ENCODE data around the gene RAD50. TPM values are rescaled to one million over a fixed set of nuclear protein-coding genes. Genes with fewer than 3 reads are reported as not detected.

The RAD50 gene
- total RNA-seq, 2 donors from 2014 or later = 35.9 to 36.3 TPM

- intact Hi-C loops (cut with DNase I, micrococcal nuclease) = no loop called here
- no peak for DNase-seq
- no peak for ATAC-seq
Measured at GRCh38 chr5:132667761-132668705, 111.3 kb downstream of the RAD50 start.

DNA sequence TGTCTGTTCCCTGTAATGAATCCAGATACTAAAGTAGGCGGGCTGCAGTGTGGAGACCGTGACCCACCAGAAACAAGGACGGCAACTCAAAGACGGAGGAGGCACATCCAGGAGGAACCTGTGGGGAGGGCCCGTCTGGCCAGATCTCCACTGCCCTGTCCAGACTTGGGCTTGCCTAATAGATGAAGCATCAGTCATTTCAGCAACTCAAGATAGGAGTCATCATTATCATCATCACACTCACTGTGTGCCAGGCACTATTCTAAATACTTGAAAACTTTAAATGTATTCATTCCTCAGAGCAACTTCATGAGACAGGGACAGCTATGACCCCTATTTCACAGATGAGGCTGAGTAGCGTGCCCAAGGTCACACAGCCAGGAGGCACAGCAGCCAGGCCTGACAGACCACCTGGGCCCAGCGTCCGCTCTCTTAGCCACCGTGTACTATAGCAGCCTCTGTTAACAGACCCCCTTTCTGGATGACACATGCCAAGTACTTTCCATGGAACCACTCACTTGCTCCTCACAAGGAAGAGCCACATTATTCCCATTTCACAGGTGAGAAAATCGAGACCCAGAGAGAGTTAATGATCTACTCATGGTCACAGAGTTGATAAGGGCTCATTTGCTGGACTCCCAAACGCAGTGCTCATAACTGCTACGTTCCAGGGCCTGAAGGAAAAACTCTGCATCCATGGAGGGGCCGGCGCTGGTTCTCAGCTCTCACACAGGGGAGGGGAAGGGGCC is 112.1 kb downstream of the RAD50 start:
- ATAC-seq (no peak), DNase-seq (no peak)
- intact Hi-C loops (cut with DNase I, micrococcal nuclease) = no loop called here

DNA sequence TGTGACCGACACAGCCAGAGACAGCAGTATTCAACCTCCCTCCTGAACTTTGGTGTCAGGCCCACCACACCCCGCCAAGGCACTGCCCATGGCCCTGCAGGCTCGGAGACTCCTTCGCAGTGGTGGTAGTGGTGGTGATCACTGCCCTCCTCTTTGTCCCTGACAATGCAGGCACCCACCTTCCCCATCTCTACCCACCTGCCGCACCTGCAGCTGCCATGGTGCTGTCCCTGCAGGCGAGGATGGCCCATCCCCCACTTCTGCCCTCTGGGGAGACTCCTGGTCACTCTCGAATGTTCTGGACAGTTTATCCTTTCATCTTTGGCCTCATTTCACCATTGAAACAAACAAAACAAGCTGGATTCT is 112.7 kb downstream of the RAD50 start:
- DNase-seq = no peak
- intact Hi-C loops (cut with DNase I, micrococcal nuclease) = no loop called here
- no peak for ATAC-seq

DNA sequence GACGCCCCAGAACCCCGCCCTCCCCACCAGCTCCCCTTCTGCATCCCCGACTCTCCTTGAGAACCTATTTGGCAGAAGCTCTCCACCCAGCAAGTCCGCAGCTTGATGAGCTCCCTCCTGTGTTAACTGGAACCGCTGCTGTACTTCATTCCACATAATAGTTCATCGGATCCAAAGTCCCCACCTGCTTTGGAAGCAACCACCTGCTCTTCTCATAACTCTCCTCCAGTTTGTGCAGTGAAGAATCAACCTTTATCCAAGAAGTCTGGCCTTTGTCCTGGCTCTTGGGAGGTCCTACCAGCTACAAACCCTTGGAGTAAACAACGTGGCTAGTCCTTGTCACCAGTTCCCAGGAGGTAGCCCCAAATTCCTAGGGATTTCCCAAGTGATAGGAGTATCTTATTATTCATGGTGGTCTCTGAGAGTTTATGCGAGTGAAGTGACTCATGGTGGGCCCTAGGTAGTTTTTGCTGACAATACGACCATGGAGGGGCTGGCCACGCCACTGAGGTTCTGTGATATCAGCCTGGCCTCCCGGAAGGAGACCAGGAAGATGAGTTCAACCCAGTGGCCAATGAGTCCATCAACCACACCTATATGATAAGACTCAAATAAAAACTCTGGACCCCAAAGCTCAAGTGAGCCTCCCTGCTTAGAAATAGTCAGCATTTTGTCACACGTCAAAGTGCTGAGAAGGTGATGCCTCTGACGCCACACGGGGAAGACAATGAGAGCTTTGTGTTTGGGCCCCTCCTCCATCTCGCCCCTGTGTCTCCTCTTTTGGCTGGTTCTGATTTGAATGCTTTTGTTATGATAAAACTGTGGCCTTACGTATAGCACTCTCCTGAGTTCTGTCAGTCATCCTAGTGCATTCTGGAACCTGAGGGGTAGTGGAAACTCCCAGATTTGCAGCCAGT is 113.4 kb downstream of the RAD50 start:
- ATAC-seq (no peak), DNase-seq (no peak)
- intact Hi-C loops (cut with DNase I, micrococcal nuclease) = no loop called here

GRCh38 chr5:132671000-132671399 is 114.2 kb downstream of the RAD50 start:
- intact Hi-C loops (cut with DNase I, micrococcal nuclease) = no loop called here
- no peak for ATAC-seq
- no peak for DNase-seq

DNA sequence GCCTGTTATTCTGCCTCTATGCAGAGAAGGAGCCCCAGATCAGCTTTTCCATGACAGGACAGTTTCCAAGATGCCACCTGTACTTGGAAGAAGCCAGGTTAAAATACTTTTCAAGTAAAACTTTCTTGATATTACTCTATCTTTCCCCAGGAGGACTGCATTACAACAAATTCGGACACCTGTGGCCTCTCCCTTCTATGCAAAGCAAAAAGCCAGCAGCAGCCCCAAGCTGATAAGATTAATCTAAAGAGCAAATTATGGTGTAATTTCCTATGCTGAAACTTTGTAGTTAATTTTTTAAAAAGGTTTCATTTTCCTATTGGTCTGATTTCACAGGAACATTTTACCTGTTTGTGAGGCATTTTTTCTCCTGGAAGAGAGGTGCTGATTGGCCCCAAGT is 116.7 kb downstream of the RAD50 start:
- DNase-seq = no peak
- intact Hi-C loops (cut with DNase I, micrococcal nuclease) = no loop called here
- ATAC-seq = no peak

GRCh38 chr5:132673939-132674630 is 117.3 kb downstream of the RAD50 start, which contains the start of gene IL4:
Gene IL4, plus strand, starts transcription at chr5:132673989. Its CDS starts 62 bp downstream, at chr5:132674051.
- ATAC-seq = no peak
- no peak for DNase-seq
- intact Hi-C loops (cut with DNase I, micrococcal nuclease) = no loop called here

GRCh38 chr5:132674671-132675506 is 118.1 kb downstream of the RAD50 start:
- ATAC-seq (no peak), DNase-seq (no peak)
- intact Hi-C loops (cut with DNase I, micrococcal nuclease) = no loop called here

- intact Hi-C loops (cut with DNase I, micrococcal nuclease) = no loop called here
- DNase-seq (no peak), ATAC-seq (no peak)
Measured at GRCh38 chr5:132675936-132676689, 119.3 kb downstream of the RAD50 start.

DNA sequence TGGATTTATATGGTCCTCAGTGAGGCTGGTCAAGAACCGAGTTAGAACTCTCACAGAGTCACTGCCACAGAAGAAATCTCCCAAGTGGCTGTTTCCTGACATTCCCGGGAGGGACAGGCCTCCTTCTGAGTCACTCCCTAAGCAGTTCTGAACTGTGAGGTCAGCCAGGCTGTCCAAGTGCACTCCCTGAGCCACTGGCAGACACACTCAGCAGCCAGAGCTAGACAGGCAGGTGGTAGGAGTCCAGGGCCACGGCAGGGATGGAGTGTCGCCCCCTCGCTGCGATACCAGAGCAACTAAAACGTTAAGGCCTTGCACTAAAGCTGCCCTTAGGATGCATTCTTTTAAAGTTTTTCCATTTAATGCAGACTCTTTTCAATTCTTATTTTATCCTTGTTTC is 120.4 kb downstream of the RAD50 start:
- peak; percentile 72 for ATAC-seq
- no peak for DNase-seq
- intact Hi-C loops (cut with DNase I, micrococcal nuclease) = no loop called here

DNA sequence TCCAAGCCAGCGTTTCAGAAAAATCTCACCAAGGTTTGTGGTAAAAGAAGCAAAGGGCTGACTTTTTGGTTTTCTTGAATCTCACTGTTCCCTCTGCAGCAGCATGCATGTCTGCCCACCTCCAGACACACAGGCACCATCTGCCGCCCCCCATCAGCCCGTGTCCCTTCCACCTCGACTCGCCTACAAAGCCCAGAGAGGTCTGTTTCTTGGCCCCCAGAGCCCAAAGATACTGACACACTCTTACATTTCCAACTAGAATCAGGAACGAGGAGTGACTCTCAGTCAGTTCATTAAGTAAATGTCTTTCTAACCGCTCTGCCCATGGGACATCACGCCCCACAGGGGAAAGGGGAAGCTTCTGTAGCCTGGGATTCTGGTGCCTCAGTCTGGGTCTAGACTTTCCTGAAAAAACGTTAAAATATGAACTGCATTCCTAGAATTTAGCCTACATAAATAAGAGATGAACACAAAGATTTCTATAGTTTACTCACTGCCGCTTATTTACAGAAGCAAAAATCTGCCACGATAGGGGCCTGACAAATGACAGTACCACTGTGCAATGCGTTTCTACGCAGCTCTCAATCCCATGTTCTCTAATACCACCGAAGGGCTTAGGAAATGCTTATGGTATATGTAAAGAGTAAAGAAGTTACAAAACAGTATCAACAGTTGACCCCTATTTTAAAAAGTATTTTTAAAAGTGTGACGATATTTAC is 121.1 kb downstream of the RAD50 start:
- DNase-seq (no peak), ATAC-seq (no peak)
- intact Hi-C loops (cut with DNase I, micrococcal nuclease) = no loop called here

- intact Hi-C loops (cut with DNase I, micrococcal nuclease) = no loop called here
- ATAC-seq (no peak), DNase-seq (no peak)
Measured at GRCh38 chr5:132678735-132679134, 122.0 kb downstream of the RAD50 start.

DNA sequence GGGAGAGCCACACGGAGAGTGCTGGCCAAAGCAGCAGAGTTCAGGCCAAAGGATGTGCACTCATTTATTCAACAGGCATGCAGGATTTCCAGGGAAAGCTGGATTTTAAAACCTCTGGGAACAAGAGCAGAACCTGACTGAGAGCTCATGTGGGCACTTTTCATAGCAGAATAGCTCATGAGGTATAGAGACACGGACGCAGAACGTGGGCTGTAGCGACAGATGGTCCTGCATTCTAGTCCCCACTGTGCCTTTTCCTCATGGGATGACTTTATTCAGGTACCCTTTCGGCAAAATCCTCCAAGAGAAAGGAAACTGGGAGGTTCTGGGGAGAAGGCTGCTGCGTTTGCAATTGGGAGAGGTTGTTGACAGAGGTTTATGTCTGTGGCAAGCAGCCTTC is 122.4 kb downstream of the RAD50 start:
- intact Hi-C loops (cut with DNase I, micrococcal nuclease) = no loop called here
- ATAC-seq = no peak
- no peak for DNase-seq

DNA sequence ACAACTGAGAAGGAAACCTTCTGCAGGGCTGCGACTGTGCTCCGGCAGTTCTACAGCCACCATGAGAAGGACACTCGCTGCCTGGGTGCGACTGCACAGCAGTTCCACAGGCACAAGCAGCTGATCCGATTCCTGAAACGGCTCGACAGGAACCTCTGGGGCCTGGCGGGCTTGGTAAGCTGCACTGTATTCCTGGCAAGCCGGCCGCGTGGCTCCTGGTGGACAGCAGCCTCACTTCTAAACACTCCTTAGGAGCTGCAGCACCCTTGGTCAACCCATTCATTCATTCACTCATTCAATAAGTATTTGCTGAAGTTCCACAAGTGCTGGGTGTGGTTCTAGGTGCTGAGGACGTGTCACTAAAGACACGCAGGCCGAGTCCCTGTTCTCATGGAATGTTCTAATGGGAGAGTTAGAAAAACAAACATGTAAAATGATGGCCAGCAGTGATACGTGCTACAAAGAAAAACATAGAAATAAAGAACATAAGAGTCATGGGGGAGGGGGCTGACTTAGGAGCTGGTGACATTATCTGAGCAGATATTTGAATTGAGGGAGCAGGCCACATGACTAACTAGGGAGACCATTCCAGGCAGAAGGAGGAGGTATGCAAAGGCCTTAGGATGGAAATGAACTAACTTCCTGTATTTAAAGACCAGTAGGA is 123.1 kb downstream of the RAD50 start:
- DNase-seq = no peak
- intact Hi-C loops (cut with DNase I, micrococcal nuclease) = no loop called here
- ATAC-seq = no peak

DNA sequence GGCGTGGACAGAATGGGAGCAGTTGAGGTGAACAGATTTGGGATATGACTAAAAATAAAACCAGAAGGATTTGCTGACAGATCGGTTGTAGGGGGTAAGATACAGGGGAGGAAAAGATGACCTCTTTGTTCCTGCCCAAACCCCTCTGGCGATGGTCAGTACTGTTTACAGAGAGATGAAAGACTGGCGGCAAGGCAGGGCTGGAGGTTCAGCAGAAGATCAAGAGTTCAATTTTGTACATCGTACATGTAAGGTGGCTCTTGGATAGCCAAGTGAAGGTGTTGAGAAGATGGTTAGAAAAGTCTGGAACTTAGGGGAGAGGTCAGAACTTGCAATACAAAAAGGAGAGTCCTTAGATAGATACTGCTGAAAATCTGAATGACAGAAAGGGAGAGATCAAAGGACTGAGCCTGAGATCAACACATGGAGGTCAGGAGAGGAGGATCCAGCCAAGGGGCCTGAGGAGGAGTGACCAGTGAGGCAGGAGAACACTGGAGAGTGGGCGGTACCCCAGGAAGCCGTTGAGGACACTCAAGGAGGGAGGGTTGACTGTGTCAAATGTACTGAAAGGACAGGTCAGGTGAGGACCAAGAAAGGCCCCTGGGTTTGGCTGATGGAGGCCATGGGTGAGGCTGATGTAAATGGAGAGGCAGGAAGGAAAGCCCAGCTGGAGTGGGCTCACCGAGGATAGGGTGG is 124.2 kb downstream of the RAD50 start:
- ATAC-seq (no peak), DNase-seq (no peak)
- intact Hi-C loops (cut with DNase I, micrococcal nuclease) = no loop called here
